GM13977 (cell line): ENCODE results near the gene INO80E.

Experiments used
- DNase-seq: peaks from one replicate; pipeline ENCODE4 v3.0.0; 2012; ENCODE audit warnings: low spot score
- in situ Hi-C: fragments of 300-500 bp; cut with MboI; formaldehyde crosslinking; loops from one replicate; pipeline ENCODE4 v1.12.0; 2022; ENCODE audit warnings: low sequenced_read_pairs, low pct_unique_long_range_greater_than_20kb, mixed read lengths, inconsistent platforms; ENCODE audit not compliant: unreplicated experiment
- TF ChIP-seq, protein P1 (sequence below): IDR thresholded peaks from 2 replicates; pipeline ENCODE4 v1.5.1; 2012; ENCODE audit warnings: mild to moderate bottlenecking, control low read depth; ENCODE audit not compliant: insufficient read depth; ENCODE audit errors: extremely low read depth, missing control alignments

Gene INO80E

DNA sequence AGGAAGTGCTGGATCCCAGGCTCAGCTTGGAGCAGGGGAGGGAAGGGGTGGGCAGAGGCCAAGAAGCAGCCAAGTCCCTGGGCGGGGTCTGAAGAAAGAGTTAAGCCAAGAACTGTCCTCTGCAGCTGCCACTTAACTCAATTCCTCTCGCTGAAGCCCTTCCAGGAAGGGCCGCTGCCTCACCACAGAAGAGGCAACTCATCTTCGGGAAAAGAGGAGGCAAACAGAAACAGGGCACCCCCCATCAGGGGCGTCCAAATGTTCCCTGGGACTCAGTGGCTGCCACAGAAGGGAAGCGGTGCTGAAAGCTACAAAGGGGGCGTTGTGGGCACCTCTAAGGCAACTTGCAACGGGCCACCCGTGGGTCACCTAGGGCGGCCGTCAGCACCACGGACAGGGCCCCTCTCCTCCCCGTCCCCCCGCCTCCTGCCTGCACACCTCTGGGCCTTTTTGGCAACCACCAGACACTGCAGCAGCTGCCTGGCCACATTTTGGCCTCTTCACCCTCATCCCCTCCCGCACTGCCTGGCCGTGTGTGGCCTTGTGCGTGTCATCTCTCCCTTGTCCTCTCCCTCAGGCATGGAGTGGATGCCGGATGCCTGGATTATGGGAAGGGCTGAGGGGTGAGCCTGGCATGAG, 32.5 kb downstream of the INO80E start:
- in situ Hi-C loops: loop anchor here (10.0 kb wide), 1 partner anchor 344 kb away; no protein-coding TSS in a partner anchor
- TF ChIP-seq, protein P1, sequence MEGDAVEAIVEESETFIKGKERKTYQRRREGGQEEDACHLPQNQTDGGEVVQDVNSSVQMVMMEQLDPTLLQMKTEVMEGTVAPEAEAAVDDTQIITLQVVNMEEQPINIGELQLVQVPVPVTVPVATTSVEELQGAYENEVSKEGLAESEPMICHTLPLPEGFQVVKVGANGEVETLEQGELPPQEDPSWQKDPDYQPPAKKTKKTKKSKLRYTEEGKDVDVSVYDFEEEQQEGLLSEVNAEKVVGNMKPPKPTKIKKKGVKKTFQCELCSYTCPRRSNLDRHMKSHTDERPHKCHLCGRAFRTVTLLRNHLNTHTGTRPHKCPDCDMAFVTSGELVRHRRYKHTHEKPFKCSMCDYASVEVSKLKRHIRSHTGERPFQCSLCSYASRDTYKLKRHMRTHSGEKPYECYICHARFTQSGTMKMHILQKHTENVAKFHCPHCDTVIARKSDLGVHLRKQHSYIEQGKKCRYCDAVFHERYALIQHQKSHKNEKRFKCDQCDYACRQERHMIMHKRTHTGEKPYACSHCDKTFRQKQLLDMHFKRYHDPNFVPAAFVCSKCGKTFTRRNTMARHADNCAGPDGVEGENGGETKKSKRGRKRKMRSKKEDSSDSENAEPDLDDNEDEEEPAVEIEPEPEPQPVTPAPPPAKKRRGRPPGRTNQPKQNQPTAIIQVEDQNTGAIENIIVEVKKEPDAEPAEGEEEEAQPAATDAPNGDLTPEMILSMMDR: no peak
- DNase-seq: no peak

DNA sequence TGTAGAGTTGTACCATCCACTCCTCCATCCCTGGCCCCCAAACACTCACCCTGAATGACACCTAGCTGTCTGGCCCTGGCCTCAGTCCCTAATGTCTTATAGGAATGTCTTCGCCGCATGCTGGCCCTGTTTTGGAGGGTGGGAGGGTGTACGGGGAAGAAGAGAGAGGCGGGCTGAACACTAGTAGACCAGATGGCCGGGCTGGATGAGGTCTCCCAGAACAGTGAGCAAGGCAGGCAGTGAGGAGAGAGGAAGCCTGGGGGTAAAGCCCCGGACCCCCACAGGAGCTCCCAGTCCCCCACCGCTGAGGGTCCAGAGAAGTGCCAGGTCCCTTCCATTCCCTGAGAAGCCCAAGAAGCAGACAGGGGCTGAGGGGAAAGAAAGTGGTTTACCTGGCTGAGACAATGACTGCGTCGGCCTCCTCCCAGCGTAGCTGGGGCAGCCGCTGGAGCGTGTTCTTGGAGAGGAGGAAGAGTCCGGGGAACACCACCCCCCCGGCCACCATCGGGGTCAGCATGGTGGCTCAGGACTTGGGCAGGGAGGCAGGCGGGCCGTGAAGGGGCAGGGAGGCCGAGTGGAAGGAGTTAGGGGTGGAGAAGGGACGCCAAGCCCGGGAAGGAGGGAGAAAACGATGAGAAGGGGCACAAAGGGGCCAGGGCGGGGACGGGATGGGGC, 34.1 kb downstream of the INO80E start:
- in situ Hi-C loops: no loop called here
- DNase-seq: no peak
- TF ChIP-seq, protein P1: no peak

DNA sequence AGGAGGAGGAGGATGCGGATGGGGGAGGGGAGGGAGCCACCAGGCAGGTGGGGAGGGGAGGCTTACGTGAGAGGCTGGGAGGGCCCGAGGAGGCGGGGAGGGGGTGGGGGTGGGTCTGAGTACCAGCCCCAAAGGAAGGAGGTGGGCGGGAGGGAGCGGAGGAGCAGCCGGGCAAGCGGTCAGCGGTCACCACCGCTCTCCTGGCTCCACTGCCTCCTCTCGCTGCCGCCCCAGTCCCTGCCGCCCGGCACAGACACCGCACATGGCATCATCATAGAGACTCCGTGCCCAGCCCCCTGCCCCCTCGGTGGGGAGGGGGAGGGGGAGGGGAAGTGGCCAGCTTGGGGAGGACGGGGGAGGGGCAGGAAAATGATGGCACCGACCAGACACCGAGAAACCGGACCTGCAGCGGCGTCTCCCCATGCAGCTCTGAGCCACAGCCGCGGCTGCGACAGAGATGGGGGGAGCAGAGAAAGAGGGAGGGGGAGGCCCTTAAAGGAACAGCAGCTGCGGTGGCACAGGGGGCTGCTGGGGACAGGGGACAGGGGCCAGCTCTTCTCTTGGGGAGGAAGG, 34.9 kb downstream of the INO80E start, which contains the start of gene TLCD3B:
TSS of gene TLCD3B (minus strand) at position 431 of the 573 bp plus-strand sequence. CDS start 744 bp downstream, outside the sequence.
- in situ Hi-C loops: no loop called here
- DNase-seq: no peak
- TF ChIP-seq, protein P1: no peak

DNA sequence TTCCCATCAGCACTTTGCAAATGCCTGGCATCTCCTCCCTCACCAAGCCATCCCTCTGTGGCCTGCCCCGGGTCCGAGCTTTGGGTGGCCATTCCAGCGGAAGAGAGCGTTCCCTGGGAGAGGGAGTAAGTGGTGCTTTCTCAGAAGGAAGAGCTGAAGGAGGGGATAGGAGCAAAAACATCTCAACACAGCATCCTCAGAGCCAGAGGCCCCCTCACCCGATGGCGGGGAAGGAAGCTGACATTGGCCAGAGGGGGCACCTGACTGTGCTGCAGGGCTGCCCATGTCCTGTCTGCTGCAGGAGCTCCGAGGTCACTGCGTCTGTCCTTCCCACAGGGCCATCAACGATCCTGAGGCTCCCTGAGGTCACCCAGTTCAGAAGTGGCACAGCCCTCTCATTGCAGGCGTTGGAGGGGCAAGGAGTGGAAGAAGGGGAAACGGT, 35.5 kb downstream of the INO80E start:
- TF ChIP-seq, protein P1: no peak
- no peak for DNase-seq
- in situ Hi-C loops: no loop called here

DNA sequence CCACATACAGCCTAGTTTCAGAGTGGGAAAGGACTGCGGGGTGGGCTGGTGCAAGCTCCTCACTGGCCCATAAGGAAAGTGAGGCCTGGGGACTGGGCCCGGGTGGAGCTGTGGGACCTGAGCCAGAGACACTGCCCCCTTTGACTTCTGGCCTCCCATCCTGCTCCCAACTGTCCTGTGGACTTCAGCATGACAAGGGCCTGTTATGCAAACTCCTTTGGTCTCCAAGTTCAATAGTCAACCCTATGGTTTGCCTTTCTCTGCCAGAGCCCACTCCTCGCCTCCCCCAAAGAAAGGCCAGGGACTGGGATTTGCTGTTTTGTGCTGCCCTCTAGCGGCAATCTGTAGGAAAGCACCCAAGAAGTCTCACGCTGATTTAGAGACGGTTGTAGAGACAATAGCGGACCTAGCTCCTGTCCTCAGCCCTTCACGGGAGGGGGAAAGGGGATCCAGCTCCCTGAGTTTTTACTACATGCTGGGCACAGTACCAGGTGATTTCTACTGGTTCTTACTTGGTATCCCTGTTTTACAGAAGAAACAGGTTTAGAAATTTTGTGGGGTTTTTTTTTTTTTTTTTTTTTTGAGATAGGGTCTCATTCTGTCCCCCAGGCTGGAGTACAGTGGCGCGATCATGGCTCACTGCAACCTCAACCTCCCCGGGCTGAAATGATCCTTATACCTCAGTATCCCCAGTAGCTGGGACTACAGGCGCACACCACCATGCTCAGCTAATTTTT, 36.2 kb downstream of the INO80E start:
- in situ Hi-C loops: no loop called here
- peak; percentile 83 for DNase-seq
- TF ChIP-seq, protein P1: peak; percentile 86

DNA sequence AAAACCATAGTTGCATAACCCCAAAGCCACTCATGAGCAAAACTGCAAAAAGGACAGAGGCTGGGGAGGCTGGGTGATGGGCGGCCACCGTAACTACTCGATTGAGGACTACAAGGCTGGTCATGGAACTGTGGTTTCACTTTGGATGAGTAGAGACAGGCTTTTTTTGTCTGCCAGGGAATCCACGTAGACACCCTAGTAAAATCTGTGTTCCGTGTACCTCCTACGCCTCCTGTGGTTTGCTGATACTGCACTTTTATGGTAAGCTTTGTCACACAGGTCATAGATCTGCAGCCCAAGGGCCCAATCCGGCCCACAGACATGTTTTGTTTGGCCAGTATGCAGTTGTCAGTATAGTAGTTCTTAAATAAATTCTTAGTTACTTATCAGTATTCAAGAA, 37.2 kb downstream of the INO80E start:
- in situ Hi-C loops: no loop called here
- TF ChIP-seq, protein P1: no peak
- DNase-seq: no peak
